ENCODE measurements around the gene HOXC13.

DNA sequence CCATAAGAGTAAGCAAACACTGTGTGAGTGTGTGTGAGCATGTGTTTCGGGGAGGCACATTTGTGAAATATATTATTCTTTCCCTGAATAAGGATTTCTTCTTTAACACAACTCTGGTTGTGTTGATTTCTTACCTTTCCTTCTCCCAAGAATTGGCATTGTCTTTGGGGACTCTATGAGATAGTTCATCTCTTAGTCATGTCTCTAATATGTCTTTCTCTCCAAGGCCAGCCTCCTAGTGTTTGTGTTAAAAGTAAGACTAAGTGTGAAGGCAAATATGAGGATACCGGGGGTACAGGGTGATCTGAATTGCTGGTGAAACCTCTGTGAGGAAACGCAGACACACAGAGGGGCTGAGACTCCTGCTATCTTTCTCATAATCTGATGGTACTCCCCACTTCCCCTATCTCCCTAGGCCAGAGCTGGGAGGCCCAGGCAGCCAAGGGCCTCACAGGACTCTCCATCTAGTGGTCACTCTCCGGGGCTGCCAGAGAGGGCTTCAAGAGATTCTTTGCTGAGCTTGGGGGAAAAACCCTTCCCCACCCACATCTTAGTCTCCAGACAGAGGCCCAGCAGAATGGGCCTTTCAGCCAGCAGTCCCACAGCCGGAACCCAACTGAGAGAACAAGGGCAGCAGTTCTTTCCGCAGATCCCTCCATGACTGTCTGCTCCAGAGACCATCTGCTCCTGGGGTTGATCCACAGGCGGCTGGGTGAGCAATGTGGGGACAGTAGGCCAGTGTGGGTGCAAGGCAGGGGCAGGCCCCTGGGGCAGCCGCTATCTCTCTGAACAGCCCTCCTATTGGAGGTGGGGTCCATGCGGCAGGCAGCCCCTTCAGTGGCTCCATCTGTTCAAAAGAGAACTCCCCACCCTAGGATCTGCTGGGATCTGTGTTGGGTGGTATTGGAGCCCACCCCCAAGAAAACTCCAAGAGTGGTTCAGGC lies 10.3 kb downstream of the HOXC13 start:
- no peak for TF ChIP-seq EZH2 (IDR thresholded peaks at IDR 0.05; ENCODE audit: insufficient read depth, low read length)
- TF ChIP-seq, protein P1, sequence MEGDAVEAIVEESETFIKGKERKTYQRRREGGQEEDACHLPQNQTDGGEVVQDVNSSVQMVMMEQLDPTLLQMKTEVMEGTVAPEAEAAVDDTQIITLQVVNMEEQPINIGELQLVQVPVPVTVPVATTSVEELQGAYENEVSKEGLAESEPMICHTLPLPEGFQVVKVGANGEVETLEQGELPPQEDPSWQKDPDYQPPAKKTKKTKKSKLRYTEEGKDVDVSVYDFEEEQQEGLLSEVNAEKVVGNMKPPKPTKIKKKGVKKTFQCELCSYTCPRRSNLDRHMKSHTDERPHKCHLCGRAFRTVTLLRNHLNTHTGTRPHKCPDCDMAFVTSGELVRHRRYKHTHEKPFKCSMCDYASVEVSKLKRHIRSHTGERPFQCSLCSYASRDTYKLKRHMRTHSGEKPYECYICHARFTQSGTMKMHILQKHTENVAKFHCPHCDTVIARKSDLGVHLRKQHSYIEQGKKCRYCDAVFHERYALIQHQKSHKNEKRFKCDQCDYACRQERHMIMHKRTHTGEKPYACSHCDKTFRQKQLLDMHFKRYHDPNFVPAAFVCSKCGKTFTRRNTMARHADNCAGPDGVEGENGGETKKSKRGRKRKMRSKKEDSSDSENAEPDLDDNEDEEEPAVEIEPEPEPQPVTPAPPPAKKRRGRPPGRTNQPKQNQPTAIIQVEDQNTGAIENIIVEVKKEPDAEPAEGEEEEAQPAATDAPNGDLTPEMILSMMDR (IDR thresholded peaks at IDR 0.05; ENCODE audit: insufficient read depth, low read depth, low read length) = no peak
